ENCODE data around the gene POU3F4. TPM values are rescaled to one million over a fixed set of nuclear protein-coding genes. Genes with fewer than 3 reads are reported as not detected.

The POU3F4 gene
- polyA plus RNA-seq, 1 donor = not detected

DNA sequence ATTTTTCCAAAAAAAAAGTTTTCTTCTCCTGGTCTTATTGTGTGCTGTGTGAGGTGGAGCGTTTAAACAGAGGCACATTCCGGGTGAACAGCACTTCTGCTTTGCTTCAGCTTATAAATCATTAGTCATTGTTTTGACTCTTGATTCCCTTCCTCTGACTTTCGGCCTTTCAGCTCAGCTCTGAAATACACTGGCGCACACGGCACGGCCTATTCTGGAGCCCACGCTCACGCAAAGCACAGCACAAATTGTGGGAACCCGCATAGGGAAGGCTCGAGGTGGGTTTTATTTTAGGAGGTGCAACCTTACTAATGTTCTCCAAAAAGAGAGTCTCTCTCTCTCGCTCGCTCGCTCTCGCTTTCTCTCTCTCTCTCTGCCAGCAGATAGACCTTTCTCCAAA is 4.0 kb downstream of the POU3F4 start:
- peaks cover 41% of the 10 kb centered on the region for H3K27me3 ChIP-seq (ENCODE audit: control insufficient read depth, insufficient read depth, low read length)
- H3K9me3 ChIP-seq (ENCODE audit: control insufficient read depth, low read depth, low read length) = no peaks in the 10 kb centered on the region
- H3K4me1 ChIP-seq (ENCODE audit: control insufficient read depth, insufficient read depth, low read length) = no peaks in the 10 kb centered on the region
- H3K36me3 ChIP-seq (ENCODE audit: control insufficient read depth, insufficient read depth, low read length) = no peaks in the 10 kb centered on the region
- H3K27ac ChIP-seq (ENCODE audit: low read length) = no peak overlapping the region
- H3K4me3 ChIP-seq (ENCODE audit: low read length) = no peak overlapping the region
- DNase-seq = no peak
- 80% methylated on average over 1 of the region's 14 CpGs for WGBS (ENCODE audit: insufficient coverage, low lambda C conversion rate)

DNA sequence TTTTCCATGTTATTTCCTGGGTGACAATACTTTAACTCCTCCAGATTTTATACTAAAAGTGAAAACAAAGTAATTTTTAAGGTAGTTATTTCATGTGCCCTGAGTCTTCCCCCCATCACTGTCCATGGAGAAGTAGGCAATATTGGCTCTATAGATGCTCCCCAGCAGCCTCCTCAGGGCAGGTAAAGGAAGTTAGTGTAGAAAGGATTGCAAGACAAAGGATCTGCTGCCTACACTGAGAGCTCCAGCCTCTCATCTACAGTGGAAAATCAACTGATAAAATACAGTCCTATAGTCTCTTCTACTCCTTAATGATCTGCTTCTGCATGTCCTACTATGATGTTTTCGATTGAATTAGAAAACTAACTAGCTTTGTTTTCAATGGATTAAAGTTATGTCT is 8.5 kb downstream of the POU3F4 start:
- no peaks in the 10 kb centered on the region for H3K36me3 ChIP-seq (ENCODE audit: control insufficient read depth, insufficient read depth, low read length)
- peaks cover 6% of the 10 kb centered on the region for H3K27me3 ChIP-seq (ENCODE audit: control insufficient read depth, insufficient read depth, low read length)
- H3K4me1 ChIP-seq (ENCODE audit: control insufficient read depth, insufficient read depth, low read length) = no peaks in the 10 kb centered on the region
- DNase-seq = no peak
- H3K9me3 ChIP-seq (ENCODE audit: control insufficient read depth, low read depth, low read length) = no peaks in the 10 kb centered on the region
- H3K27ac ChIP-seq (ENCODE audit: low read length) = no peak overlapping the region
- WGBS (ENCODE audit: insufficient coverage, low lambda C conversion rate) = no CpG with 5 or more reads among the region's 1 CpG
- no peak overlapping the region for H3K4me3 ChIP-seq (ENCODE audit: low read length)

- Histone ChIP-seq H3K9me3 (ENCODE audit: control insufficient read depth, low read depth, low read length) (no peaks in the 10 kb centered on the region), H3K27me3 (ENCODE audit: control insufficient read depth, insufficient read depth, low read length) (no peaks in the 10 kb centered on the region), H3K4me3 (ENCODE audit: low read length) (no peak overlapping the region), H3K27ac (ENCODE audit: low read length) (no peak overlapping the region), H3K4me1 (ENCODE audit: control insufficient read depth, insufficient read depth, low read length) (no peaks in the 10 kb centered on the region), H3K36me3 (ENCODE audit: control insufficient read depth, insufficient read depth, low read length) (no peaks in the 10 kb centered on the region)
- WGBS (ENCODE audit: insufficient coverage, low lambda C conversion rate) = no CpG with 5 or more reads among the region's 1 CpG
- no peak for DNase-seq
Measured at GRCh38 chrX:83521905-83522304, 13.8 kb downstream of the POU3F4 start.

- Histone ChIP-seq H3K4me1 (ENCODE audit: control insufficient read depth, insufficient read depth, low read length) (no peaks in the 10 kb centered on the region), H3K9me3 (ENCODE audit: control insufficient read depth, low read depth, low read length) (no peaks in the 10 kb centered on the region), H3K27me3 (ENCODE audit: control insufficient read depth, insufficient read depth, low read length) (no peaks in the 10 kb centered on the region), H3K27ac (ENCODE audit: low read length) (no peak overlapping the region), H3K4me3 (ENCODE audit: low read length) (no peak overlapping the region), H3K36me3 (ENCODE audit: control insufficient read depth, insufficient read depth, low read length) (no peaks in the 10 kb centered on the region)
- no CpG with 5 or more reads among the region's 1 CpG for whole genome bisulfite sequencing (ENCODE audit: insufficient coverage, low lambda C conversion rate)
- DNase-seq = no peak
Measured at GRCh38 chrX:83529950-83530349, 21.9 kb downstream of the POU3F4 start.

GRCh38 chrX:83535417-83536196 is 27.5 kb downstream of the POU3F4 start:
- WGBS (ENCODE audit: insufficient coverage, low lambda C conversion rate) = no CpG with 5 or more reads among the region's 7 CpGs
- H3K4me3 ChIP-seq (ENCODE audit: low read length) = no peak overlapping the region
- DNase-seq = no peak
- H3K36me3 ChIP-seq (ENCODE audit: control insufficient read depth, insufficient read depth, low read length) = no peaks in the 10 kb centered on the region
- no peak overlapping the region for H3K27ac ChIP-seq (ENCODE audit: low read length)
- H3K4me1 ChIP-seq (ENCODE audit: control insufficient read depth, insufficient read depth, low read length) = no peaks in the 10 kb centered on the region
- no peaks in the 10 kb centered on the region for H3K27me3 ChIP-seq (ENCODE audit: control insufficient read depth, insufficient read depth, low read length)
- no peaks in the 10 kb centered on the region for H3K9me3 ChIP-seq (ENCODE audit: control insufficient read depth, low read depth, low read length)
